Stimulated activated CD8-positive, alpha-beta memory T cell treated with anti-CD3 and anti-CD28 coated beads, Interleukin-7, amount 100 ng/mL, for 24 hours (primary cell): ENCODE data around the gene ZFP36.

ENCODE experiments used
- DNase-seq: peaks from one replicate; pipeline ENCODE4 v3.0.0-alpha.2; 2020; ENCODE audit warnings: low read depth

The ZFP36 gene

GRCh38 chr19:39419003-39419402 is 12.4 kb downstream of the ZFP36 start:
- DNase-seq = no peak

GRCh38 chr19:39420769-39421168 is 14.1 kb downstream of the ZFP36 start:
- no peak for DNase-seq

GRCh38 chr19:39422020-39422419 is 15.4 kb downstream of the ZFP36 start:
- no peak for DNase-seq

- no peak for DNase-seq
Measured at GRCh38 chr19:39423258-39424086, 16.8 kb downstream of the ZFP36 start.

GRCh38 chr19:39424934-39425333 is 18.3 kb downstream of the ZFP36 start:
- DNase-seq = no peak

GRCh38 chr19:39425744-39426143 is 19.1 kb downstream of the ZFP36 start:
- no peak for DNase-seq

GRCh38 chr19:39426170-39426569 is 19.5 kb downstream of the ZFP36 start:
- DNase-seq = no peak

GRCh38 chr19:39427707-39428106 is 21.1 kb downstream of the ZFP36 start:
- DNase-seq = no peak

- no peak for DNase-seq
Measured at GRCh38 chr19:39428283-39429112, 21.9 kb downstream of the ZFP36 start.

- DNase-seq = no peak
Measured at GRCh38 chr19:39430675-39431593, 24.3 kb downstream of the ZFP36 start.

- DNase-seq = no peak
Measured at GRCh38 chr19:39432677-39433025, 26.0 kb downstream of the ZFP36 start.

GRCh38 chr19:39433480-39434079 is 26.9 kb downstream of the ZFP36 start:
- DNase-seq = no peak

GRCh38 chr19:39434123-39435076 is 27.8 kb downstream of the ZFP36 start:
- no peak for DNase-seq

- DNase-seq = peak; percentile 99
Measured at GRCh38 chr19:39435499-39436349, 29.1 kb downstream of the ZFP36 start, which contains the start of gene RPS16. TSS of gene RPS16 (minus strand) at chr19:39435949. CDS start at chr19:39435895, 54 bp downstream.

- no peak for DNase-seq
Measured at GRCh38 chr19:39436350-39436716, 29.7 kb downstream of the ZFP36 start.

- no peak for DNase-seq
Measured at GRCh38 chr19:39438270-39438934, 31.8 kb downstream of the ZFP36 start.

- DNase-seq = no peak
Measured at GRCh38 chr19:39444598-39445195, 38.0 kb downstream of the ZFP36 start.
